Mesothelial cell of epicardium (in vitro differentiated cells): ENCODE data around the gene OR51A2. TPM values are rescaled to one million over a fixed set of nuclear protein-coding genes. Genes with fewer than 3 reads are reported as not detected.

ENCODE experiments used
- DNase-seq, 2 experiments: peaks; one replicate each; pipeline ENCODE4 v3.0.0; 2021; ENCODE audit warnings: low spot score in 2 of 2; ENCODE audit not compliant: unreplicated experiment in 2 of 2
- H3K27ac Mint-ChIP-seq: 2 replicates; pipeline ENCODE4 v1.8.0; 2021; ENCODE audit warnings: mixed read lengths
- H3K27me3 Mint-ChIP-seq: 2 replicates; pipeline ENCODE4 v1.8.0; 2021; ENCODE audit warnings: low read depth, mixed read lengths
- H3K36me3 Mint-ChIP-seq: 2 replicates; pipeline ENCODE4 v1.8.0; 2021; ENCODE audit warnings: mixed read lengths
- H3K4me1 Mint-ChIP-seq: 2 replicates; pipeline ENCODE4 v1.8.0; 2021; ENCODE audit warnings: mixed read lengths
- H3K4me3 Mint-ChIP-seq: 2 replicates; pipeline ENCODE4 v1.8.0; 2021; ENCODE audit warnings: mild to moderate bottlenecking, moderate library complexity, mixed read lengths
- H3K9me3 Mint-ChIP-seq: 2 replicates; pipeline ENCODE4 v1.8.0; 2021; ENCODE audit warnings: mixed read lengths
- CTCF ChIP-seq: fragments of 200-600 bp; sonication (generic); IDR thresholded peaks from one replicate; pipeline ENCODE4 v1.5.0; 2021; ENCODE audit warnings: antibody characterized with exemption; ENCODE audit not compliant: unreplicated experiment
- total RNA-seq: library from RNA; stranded (reverse); gene quantifications from 3 replicates; pipeline ENCODE4 v1.2.1, GENCODE V29; 2021

Gene OR51A2
- total RNA-seq, 1 donor from 2014 or later = not detected

- no peak for DNase-seq
- TF ChIP-seq CTCF = no peak
- no peaks in the 10 kb centered on the region for H3K9me3 Mint-ChIP-seq
- H3K27me3 Mint-ChIP-seq = peaks cover 13% of the 10 kb centered on the region
- H3K27ac Mint-ChIP-seq = no peak overlapping the region
- no peaks in the 10 kb centered on the region for H3K36me3 Mint-ChIP-seq
- H3K4me3 Mint-ChIP-seq = no peak overlapping the region
- no peaks in the 10 kb centered on the region for H3K4me1 Mint-ChIP-seq
Measured at GRCh38 chr11:4936745-4937144, 18.8 kb downstream of the OR51A2 start.

- DNase-seq = no peak
- no peak for TF ChIP-seq CTCF
- Mint-ChIP-seq H3K36me3 (no peaks in the 10 kb centered on the region), H3K4me1 (no peaks in the 10 kb centered on the region), H3K27ac (no peak overlapping the region), H3K4me3 (no peak overlapping the region), H3K9me3 (no peaks in the 10 kb centered on the region), H3K27me3 (peaks cover 6% of the 10 kb centered on the region)
Measured at GRCh38 chr11:4932751-4933150, 22.8 kb downstream of the OR51A2 start.

GRCh38 chr11:4926608-4927007 is 28.9 kb downstream of the OR51A2 start:
- DNase-seq = no peak
- H3K27me3 Mint-ChIP-seq = peaks cover 28% of the 10 kb centered on the region
- H3K36me3 Mint-ChIP-seq = no peaks in the 10 kb centered on the region
- TF ChIP-seq CTCF = no peak
- H3K4me1 Mint-ChIP-seq = no peaks in the 10 kb centered on the region
- H3K9me3 Mint-ChIP-seq = no peaks in the 10 kb centered on the region
- no peak overlapping the region for H3K4me3 Mint-ChIP-seq
- no peak overlapping the region for H3K27ac Mint-ChIP-seq

GRCh38 chr11:4924239-4924638 is 31.3 kb downstream of the OR51A2 start, which contains the start of gene OR51G1:
OR51G1 (minus strand) TSS chr11:4924339; CDS start chr11:4924339, 0 bp downstream.
- Mint-ChIP-seq H3K4me3 (no peak within 1 kb of the TSS), H3K27me3 (peaks cover 29% of the 10 kb centered on the region), H3K4me1 (no peaks in the 10 kb centered on the region), H3K36me3 (no peaks in the 10 kb centered on the region), H3K27ac (no peak within 1 kb of the TSS), H3K9me3 (no peaks in the 10 kb centered on the region)
- TF ChIP-seq CTCF = no peak
- DNase-seq = no peak

- Mint-ChIP-seq H3K4me1 (no peaks in the 10 kb centered on the region), H3K27me3 (peaks cover 29% of the 10 kb centered on the region), H3K27ac (no peak overlapping the region), H3K4me3 (no peak overlapping the region), H3K36me3 (no peaks in the 10 kb centered on the region), H3K9me3 (no peaks in the 10 kb centered on the region)
- DNase-seq = no peak
- TF ChIP-seq CTCF = no peak
Measured at GRCh38 chr11:4922304-4922703, 33.2 kb downstream of the OR51A2 start.

- Mint-ChIP-seq H3K4me3 (no peak overlapping the region), H3K27ac (no peak overlapping the region), H3K9me3 (no peaks in the 10 kb centered on the region), H3K27me3 (peaks cover 26% of the 10 kb centered on the region), H3K4me1 (no peaks in the 10 kb centered on the region), H3K36me3 (no peaks in the 10 kb centered on the region)
- no peak for TF ChIP-seq CTCF
- DNase-seq = no peak
Measured at GRCh38 chr11:4921796-4922195, 33.7 kb downstream of the OR51A2 start.
